Vagina (tissue), 2 donors: ENCODE results near the gene C5orf22.

Source experiments
- CTCF ChIP-seq, 3 experiments: fragments of 450-650 bp in 2 of 3; fragments of 200-600 bp in 1 of 3; sonication (generic) in 1 of 3; IDR thresholded peaks; one replicate each; pipeline ENCODE4 v1.5.1; 2017 to 2019; ENCODE audit warnings: antibody characterized with exemption in 3 of 3, mild to moderate bottlenecking in 2 of 3, moderate library complexity in 2 of 3
- POLR2AphosphoS5 ChIP-seq, 2 donors: sonication (generic); formaldehyde crosslinking; IDR thresholded peaks; one replicate each; pipeline ENCODE4 v1.9.0; 2017; ENCODE audit warnings: antibody characterized with exemption in 2 of 2, mild to moderate bottlenecking in 2 of 2, low read depth in 1 of 2; ENCODE audit not compliant: insufficient read depth in 1 of 2

GRCh38 chr5:31530541-31531265 lies 1.4 kb upstream of the C5orf22 start:
- TF ChIP-seq CTCF (IDR thresholded peaks at IDR 0.05) (no peak), POLR2AphosphoS5 (IDR thresholded peaks at IDR 0.05; ENCODE audit: insufficient read depth in 1 of 2, low read depth in 1 of 2) (no peak)
